Suprapubic skin (tissue), 4 donors: ENCODE measurements around the gene DTNB. TPM values are rescaled to one million over a fixed set of nuclear protein-coding genes. Genes with fewer than 3 reads are reported as not detected.

Experiments used
- DNase-seq, 2 donors: peaks; one replicate each; pipeline ENCODE4 v3.0.0-alpha.2; 2019; ENCODE audit warnings: low spot score in 2 of 2
- H3K27ac ChIP-seq: fragments of 200-600 bp; sonication (generic); one replicate; pipeline ENCODE4 v1.5.1; 2019
- H3K27me3 ChIP-seq: fragments of 200-600 bp; sonication (generic); one replicate; pipeline ENCODE4 v1.5.1; 2019
- H3K36me3 ChIP-seq: fragments of 200-600 bp; sonication (generic); one replicate; pipeline ENCODE4 v1.5.1; 2019
- H3K4me1 ChIP-seq: fragments of 200-600 bp; sonication (generic); one replicate; pipeline ENCODE4 v1.5.1; 2019
- H3K4me3 ChIP-seq: fragments of 200-600 bp; sonication (generic); one replicate; pipeline ENCODE4 v1.5.1; 2019; ENCODE audit warnings: mild to moderate bottlenecking
- H3K9me3 ChIP-seq: fragments of 200-600 bp; sonication (generic); one replicate; pipeline ENCODE4 v1.5.1; 2019
- EP300 ChIP-seq: sonication (generic); formaldehyde crosslinking; IDR thresholded peaks from one replicate; pipeline ENCODE4 v1.6.1; 2017; ENCODE audit warnings: antibody characterized with exemption
- POLR2A ChIP-seq, 2 donors: fragments of 450-650 bp; IDR thresholded peaks; one replicate each; pipeline ENCODE4 v1.6.1; 2017; ENCODE audit warnings: antibody characterized with exemption in 2 of 2, mild to moderate bottlenecking in 2 of 2, moderate library complexity in 2 of 2
- POLR2AphosphoS5 ChIP-seq, 3 donors: sonication (generic); formaldehyde crosslinking; IDR thresholded peaks; one replicate each; pipeline ENCODE4 v1.6.1; 2017; ENCODE audit warnings: antibody characterized with exemption in 3 of 3
- WGBS: methylation state at CpG from one replicate; pipeline ENCODE4 v1.1.5; 2018; 5-methylcytosine and 5-hydroxymethylcytosine counted together
- total RNA-seq, 4 donors: library from RNA; depleted of rRNA; stranded (reverse); fragments of >200 nt; gene quantifications; one replicate each; pipeline ENCODE4 v1.1.0, GENCODE V29; 2016
- TF ChIP-seq, protein P1 (sequence below), 2 donors: fragments of 200-600 bp in 1 of 2; fragments of 450-650 bp in 1 of 2; sonication (generic) in 1 of 2; IDR thresholded peaks; one replicate each; pipeline ENCODE4 v1.5.1; 2016 to 2019; ENCODE audit warnings: antibody characterized with exemption in 2 of 2, mild to moderate bottlenecking in 1 of 2, moderate library complexity in 1 of 2

The DTNB gene
- total RNA-seq, 4 donors from 2014 or later, result 11.8 to 40.1 (median 24.1) TPM

DNA sequence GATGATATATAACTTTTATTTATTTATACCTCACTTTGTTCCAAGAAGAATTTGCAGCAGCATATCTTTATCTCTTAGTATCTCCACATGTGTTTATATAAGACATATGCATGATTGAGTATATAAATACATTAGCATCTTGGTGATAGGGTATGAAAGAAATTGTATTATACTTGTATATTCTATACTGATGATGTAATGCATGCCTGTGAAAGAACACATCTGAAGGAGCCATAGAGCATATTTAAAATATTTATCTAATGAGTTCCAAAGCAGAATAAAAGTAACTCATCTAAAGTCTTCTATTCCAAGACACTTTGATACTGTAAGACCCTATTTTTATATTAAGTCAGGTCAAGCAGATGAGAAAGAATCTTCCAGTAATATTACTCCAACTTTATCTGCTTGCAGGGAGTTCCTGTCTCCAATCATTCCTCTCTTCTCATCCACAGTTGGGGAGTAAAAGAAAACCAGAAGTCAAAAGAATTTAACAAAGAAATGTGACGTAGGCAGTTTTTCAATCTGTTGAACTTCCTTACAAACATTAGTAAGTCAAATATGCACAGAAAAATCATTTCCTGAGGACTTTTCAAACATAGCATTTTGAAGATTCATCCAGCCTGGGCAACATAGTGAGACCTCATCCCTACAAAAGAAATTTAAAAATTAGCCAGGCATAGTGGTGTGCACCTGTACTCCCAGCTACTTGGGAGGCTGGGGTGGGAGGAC, 76.7 kb downstream of the DTNB start:
- Histone ChIP-seq H3K36me3 (no peaks in the 10 kb centered on the region), H3K4me3 (no peak overlapping the region), H3K9me3 (no peaks in the 10 kb centered on the region), H3K27ac (no peak overlapping the region), H3K27me3 (no peaks in the 10 kb centered on the region), H3K4me1 (no peaks in the 10 kb centered on the region)
- TF ChIP-seq POLR2AphosphoS5 (IDR thresholded peaks at IDR 0.05), result no peak
- no peak for DNase-seq
- 83% methylated on average over 1 of the region's 1 CpG for WGBS

DNA sequence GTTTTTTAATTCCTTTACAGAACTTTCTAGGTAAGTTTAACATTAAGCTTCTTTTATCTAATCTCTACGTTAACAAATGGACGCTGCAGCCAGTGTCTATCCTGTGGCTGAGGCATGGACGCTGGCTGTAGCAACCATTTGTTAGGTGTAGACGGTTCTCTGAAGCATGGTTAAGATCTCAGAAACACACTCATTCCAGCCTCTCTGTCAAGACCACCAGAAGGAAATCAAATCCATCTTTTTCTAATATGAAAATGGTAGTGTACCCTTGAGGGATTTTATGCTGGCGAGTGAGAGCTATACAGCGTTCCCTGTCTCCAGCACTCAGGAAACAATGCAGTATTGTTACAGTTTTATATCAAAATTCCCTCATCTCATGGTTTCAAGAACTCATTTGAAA, 78.0 kb downstream of the DTNB start:
- no peak overlapping the region for H3K4me3 ChIP-seq
- WGBS, result 93% methylated on average over 6 of the region's 6 CpGs
- no peaks in the 10 kb centered on the region for H3K9me3 ChIP-seq
- TF ChIP-seq POLR2A (IDR thresholded peaks at IDR 0.05), result no peak
- TF ChIP-seq, protein P1, sequence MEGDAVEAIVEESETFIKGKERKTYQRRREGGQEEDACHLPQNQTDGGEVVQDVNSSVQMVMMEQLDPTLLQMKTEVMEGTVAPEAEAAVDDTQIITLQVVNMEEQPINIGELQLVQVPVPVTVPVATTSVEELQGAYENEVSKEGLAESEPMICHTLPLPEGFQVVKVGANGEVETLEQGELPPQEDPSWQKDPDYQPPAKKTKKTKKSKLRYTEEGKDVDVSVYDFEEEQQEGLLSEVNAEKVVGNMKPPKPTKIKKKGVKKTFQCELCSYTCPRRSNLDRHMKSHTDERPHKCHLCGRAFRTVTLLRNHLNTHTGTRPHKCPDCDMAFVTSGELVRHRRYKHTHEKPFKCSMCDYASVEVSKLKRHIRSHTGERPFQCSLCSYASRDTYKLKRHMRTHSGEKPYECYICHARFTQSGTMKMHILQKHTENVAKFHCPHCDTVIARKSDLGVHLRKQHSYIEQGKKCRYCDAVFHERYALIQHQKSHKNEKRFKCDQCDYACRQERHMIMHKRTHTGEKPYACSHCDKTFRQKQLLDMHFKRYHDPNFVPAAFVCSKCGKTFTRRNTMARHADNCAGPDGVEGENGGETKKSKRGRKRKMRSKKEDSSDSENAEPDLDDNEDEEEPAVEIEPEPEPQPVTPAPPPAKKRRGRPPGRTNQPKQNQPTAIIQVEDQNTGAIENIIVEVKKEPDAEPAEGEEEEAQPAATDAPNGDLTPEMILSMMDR (IDR thresholded peaks at IDR 0.05), result no peak
- TF ChIP-seq EP300, result no peak
- no peak for TF ChIP-seq POLR2AphosphoS5 (IDR thresholded peaks at IDR 0.05)
- no peaks in the 10 kb centered on the region for H3K4me1 ChIP-seq
- H3K36me3 ChIP-seq, result no peaks in the 10 kb centered on the region
- no peaks in the 10 kb centered on the region for H3K27me3 ChIP-seq
- no peak for DNase-seq
- no peak overlapping the region for H3K27ac ChIP-seq

DNA sequence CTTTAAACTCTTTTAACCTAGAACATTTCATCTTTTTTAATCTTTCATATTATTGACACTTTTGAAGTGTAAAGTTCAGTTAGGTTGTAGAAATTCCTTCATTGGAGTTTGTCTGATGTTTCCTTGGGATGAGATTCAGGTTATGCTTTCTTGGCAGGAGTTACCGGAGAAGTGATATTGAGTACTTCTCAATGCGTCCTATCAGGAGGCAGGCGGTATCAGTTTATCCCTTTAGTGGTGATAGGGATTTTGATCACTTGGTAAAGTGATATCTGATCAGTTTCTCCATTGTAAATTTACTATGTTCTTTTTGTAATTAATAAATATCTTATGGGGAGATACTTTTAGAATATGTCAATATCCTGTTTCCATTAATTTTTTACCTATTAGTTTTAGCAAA, 78.4 kb downstream of the DTNB start:
- DNase-seq, result no peak
- no peak overlapping the region for H3K4me3 ChIP-seq
- H3K4me1 ChIP-seq, result no peaks in the 10 kb centered on the region
- no peaks in the 10 kb centered on the region for H3K27me3 ChIP-seq
- H3K36me3 ChIP-seq, result no peaks in the 10 kb centered on the region
- H3K9me3 ChIP-seq, result no peaks in the 10 kb centered on the region
- TF ChIP-seq EP300, result no peak
- no peak for TF ChIP-seq POLR2AphosphoS5 (IDR thresholded peaks at IDR 0.05)
- no peak for TF ChIP-seq POLR2A (IDR thresholded peaks at IDR 0.05)
- TF ChIP-seq, protein P1 (IDR thresholded peaks at IDR 0.05), result no peak
- WGBS, result 94% methylated on average over 3 of the region's 3 CpGs
- H3K27ac ChIP-seq, result no peak overlapping the region

DNA sequence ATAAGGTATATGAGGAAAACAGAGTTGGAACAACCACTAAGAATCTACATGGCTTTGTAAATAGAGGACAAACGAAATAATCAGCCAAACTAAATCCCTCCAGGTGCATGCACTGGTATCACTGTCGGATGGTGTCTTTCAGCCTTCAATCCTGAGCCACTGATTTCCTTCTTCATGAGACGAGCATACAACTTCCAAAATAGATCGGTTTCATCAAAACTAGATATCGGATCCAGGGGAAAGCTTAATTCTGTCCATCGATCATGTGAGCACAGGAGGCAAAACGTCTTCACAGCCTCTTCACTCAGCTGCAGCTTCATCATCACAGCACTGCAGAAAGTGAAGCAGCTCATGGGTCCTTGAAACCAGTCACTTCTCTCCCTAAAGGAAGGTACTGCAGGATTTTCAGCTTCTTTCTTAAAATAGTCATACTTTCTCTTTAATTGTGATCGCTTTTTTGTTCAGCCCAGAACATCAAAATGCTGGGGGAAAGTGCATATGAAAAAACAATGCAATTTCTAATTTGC, 80.5 kb downstream of the DTNB start:
- no peak overlapping the region for H3K27ac ChIP-seq
- no peak for DNase-seq
- no peaks in the 10 kb centered on the region for H3K27me3 ChIP-seq
- no peaks in the 10 kb centered on the region for H3K36me3 ChIP-seq
- H3K4me1 ChIP-seq, result no peaks in the 10 kb centered on the region
- TF ChIP-seq, protein P1 (IDR thresholded peaks at IDR 0.05), result no peak
- TF ChIP-seq POLR2AphosphoS5 (IDR thresholded peaks at IDR 0.05) (no peak), EP300 (no peak)
- 87% methylated on average over 8 of the region's 8 CpGs for WGBS
- no peak overlapping the region for H3K4me3 ChIP-seq
- no peaks in the 10 kb centered on the region for H3K9me3 ChIP-seq

DNA sequence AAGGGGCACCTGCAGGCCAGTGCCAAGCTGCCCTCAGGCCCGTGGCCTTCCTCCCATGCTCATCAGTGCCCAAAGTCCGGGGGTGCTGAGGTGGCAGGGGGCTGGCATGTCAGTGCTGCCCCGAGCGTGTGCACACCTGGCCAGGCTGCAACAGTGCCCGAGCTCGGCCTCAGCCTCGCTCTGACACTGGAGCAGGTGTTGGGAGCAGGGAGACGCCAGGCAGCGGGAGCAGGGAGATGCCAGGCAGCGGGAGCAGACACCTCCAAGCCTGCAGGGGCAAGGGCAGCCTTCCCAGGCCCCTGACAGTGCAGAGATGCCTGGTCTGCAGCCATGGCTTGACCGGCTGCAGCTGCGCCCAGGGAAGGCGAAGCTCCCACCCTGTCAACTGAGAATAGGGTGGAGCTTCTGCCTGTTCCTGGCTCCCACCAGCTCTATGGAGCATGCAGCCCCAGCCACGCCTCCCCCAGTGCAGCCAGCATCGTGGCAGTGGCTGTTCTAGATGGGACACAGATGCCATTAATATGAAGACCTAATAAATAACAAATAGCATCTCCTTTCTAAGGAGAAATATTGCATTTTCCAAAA, 82.4 kb downstream of the DTNB start:
- no peak for DNase-seq
- peaks cover 4% of the 10 kb centered on the region for H3K4me1 ChIP-seq
- TF ChIP-seq EP300 (no peak), POLR2AphosphoS5 (IDR thresholded peaks at IDR 0.05) (no peak), POLR2A (IDR thresholded peaks at IDR 0.05) (no peak)
- TF ChIP-seq, protein P1 (IDR thresholded peaks at IDR 0.05), result no peak
- no peaks in the 10 kb centered on the region for H3K27me3 ChIP-seq
- no peak overlapping the region for H3K4me3 ChIP-seq
- no peaks in the 10 kb centered on the region for H3K36me3 ChIP-seq
- 65% methylated on average over 5 of the region's 15 CpGs for WGBS
- H3K27ac ChIP-seq, result no peak overlapping the region
- no peaks in the 10 kb centered on the region for H3K9me3 ChIP-seq
